HepG2 (cell line): Measurements from ENCODE around the gene AP2A2. TPM values are rescaled to one million over a fixed set of nuclear protein-coding genes. Genes with fewer than 3 reads are reported as not detected.

Experiments
- AGO1 ChIP-seq: fragments of 200-400 bp; formaldehyde crosslinking; IDR thresholded peaks from 2 replicates; pipeline ENCODE4 v1.6.1; 2017; ENCODE audit warnings: mild to moderate bottlenecking, low read depth, low read length, moderate library complexity; ENCODE audit not compliant: poor library complexity, severe bottlenecking
- ELF3 ChIP-seq: IDR thresholded peaks from 2 replicates; pipeline ENCODE4 v1.6.1; 2016; ENCODE audit warnings: missing genetic modification reagents, missing compliant biosample characterization
- HNRNPLL ChIP-seq: fragments of 200-400 bp; formaldehyde crosslinking; IDR thresholded peaks from 2 replicates; pipeline ENCODE4 v1.6.1; 2017; ENCODE audit warnings: mild to moderate bottlenecking, low read depth, low read length; ENCODE audit not compliant: poor library complexity, severe bottlenecking
- ISX ChIP-seq: sonication (generic); formaldehyde crosslinking; conservative IDR thresholded peaks from 2 replicates; pipeline ENCODE4 v1.5.0; 2020; ENCODE audit warnings: missing genetic modification reagents
- MXD1 ChIP-seq: sonication (generic); formaldehyde crosslinking; IDR thresholded peaks from 2 replicates; pipeline ENCODE4 v1.4.0; 2020; ENCODE audit warnings: mild to moderate bottlenecking, missing genetic modification reagents
- PRDM4 ChIP-seq: sonication (generic); formaldehyde crosslinking; IDR thresholded peaks from 2 replicates; pipeline ENCODE4 v1.9.0; 2021; ENCODE audit warnings: missing genetic modification reagents, borderline replicate concordance
- PTBP1 ChIP-seq: fragments of 200-400 bp; formaldehyde crosslinking; IDR thresholded peaks from 2 replicates; pipeline ENCODE4 v1.6.1; 2018; ENCODE audit warnings: low read length, low read depth; ENCODE audit not compliant: poor library complexity, severe bottlenecking
- RFXAP ChIP-seq: sonication (generic); formaldehyde crosslinking; IDR thresholded peaks from 2 replicates; pipeline ENCODE4 v1.4.0; 2020; ENCODE audit warnings: missing genetic modification reagents, borderline replicate concordance
- SRF ChIP-seq: IDR thresholded peaks from 2 replicates; pipeline ENCODE4 v1.6.1; 2011; ENCODE audit warnings: mild to moderate bottlenecking, low read depth, low read length, moderate library complexity
- SRSF4 ChIP-seq: fragments of 200-400 bp; formaldehyde crosslinking; IDR thresholded peaks from one replicate; pipeline ENCODE4 v1.6.1; 2018; ENCODE audit warnings: mild to moderate bottlenecking, low read depth, low read length, moderate library complexity; ENCODE audit not compliant: poor library complexity, severe bottlenecking
- ZBTB39 ChIP-seq: sonication (generic); formaldehyde crosslinking; IDR thresholded peaks from 2 replicates; pipeline ENCODE4 v1.5.0; 2020; ENCODE audit warnings: missing genetic modification reagents
- ZFP37 ChIP-seq: sonication (generic); formaldehyde crosslinking; IDR thresholded peaks from 2 replicates; pipeline ENCODE4 v1.4.0; 2020; ENCODE audit warnings: missing genetic modification reagents, borderline replicate concordance
- ZNF253 ChIP-seq: sonication (generic); formaldehyde crosslinking; IDR thresholded peaks from 2 replicates; pipeline ENCODE4 v1.8.0; 2022; ENCODE audit warnings: mild to moderate bottlenecking, missing genetic modification reagents, borderline replicate concordance
- ZNF256 ChIP-seq: sonication (generic); formaldehyde crosslinking; conservative IDR thresholded peaks from 2 replicates; pipeline ENCODE4 v1.4.0; 2020; ENCODE audit warnings: missing genetic modification reagents
- ZNF275 ChIP-seq: sonication (generic); formaldehyde crosslinking; IDR thresholded peaks from 2 replicates; pipeline ENCODE4 v1.8.0; 2022; ENCODE audit warnings: missing genetic modification reagents, mild to moderate bottlenecking, inconsistent platforms, borderline replicate concordance
- ZNF777 ChIP-seq: sonication (generic); formaldehyde crosslinking; IDR thresholded peaks from 2 replicates; pipeline ENCODE4 v1.4.0; 2020; ENCODE audit warnings: missing genetic modification reagents
- ZNF800 ChIP-seq: sonication (generic); formaldehyde crosslinking; IDR thresholded peaks from 2 replicates; pipeline ENCODE4 v1.4.0; 2020; ENCODE audit warnings: missing genetic modification reagents
- ZSCAN30 ChIP-seq: sonication (generic); formaldehyde crosslinking; IDR thresholded peaks from 2 replicates; pipeline ENCODE4 v1.5.0; 2020; ENCODE audit warnings: mild to moderate bottlenecking, missing genetic modification reagents
- polyA plus RNA-seq, 8 experiments: library from polyadenylated mRNA; depleted of rRNA in 3 of 8; stranded (reverse) in 7 of 8; unstranded in 1 of 8; fragments of >200 nt; fragmentation: Illumina TruSeq in 4 of 8; extraction: Trizol in 4 of 8; gene quantifications; 2 replicates each; pipeline versions ENCODE4 v1.2.1 to v1.2.3, GENCODE V29; 2011 to 2016; ENCODE audit warnings: low read depth in 4 of 8, missing spikeins in 1 of 8, mixed read lengths in 1 of 8; ENCODE audit not compliant: insufficient read depth in 1 of 8
- total RNA-seq, 5 experiments: library from RNA; depleted of rRNA; stranded (reverse); fragments of >200 nt; fragmentation: Illumina TruSeq; extraction: Trizol; gene quantifications; 2 replicates each; pipeline ENCODE4 v1.2.3, GENCODE V29; 2016; ENCODE audit warnings: low read depth in 1 of 5

AP2A2 gene
- total and polyA plus RNA-seq, 2 of the 13 experiments (the other 11 are each of a cell fraction or from before 2014, with no cell fraction given), result 25.7 to 75.7 TPM

GRCh38 chr11:952406-953385, 27.0 kb downstream of the AP2A2 start (continued):
- TF ChIP-seq ZNF253 (CRISPR knock-in tag) (no peak), PRDM4 (CRISPR knock-in tag) (no peak), RFXAP (CRISPR knock-in tag) (peak; percentile 78), ZFP37 (CRISPR knock-in tag) (peak; percentile 19; the same call in 1 of the 2 replicates), ZSCAN30 (no peak), ZNF275 (CRISPR knock-in tag) (no peak), SRSF4 (no peak), ZBTB39 (no peak), PTBP1 (no peak), MXD1 (CRISPR knock-in tag) (no peak), HNRNPLL (no peak), SRF (no peak), ISX (CRISPR knock-in tag) (no peak), AGO1 (no peak), ZNF800 (CRISPR knock-in tag) (0 out of 2 replicates have a peak, but pooled peaks have one; percentile 29), ELF3 (CRISPR knock-in tag) (0 out of 2 replicates have a peak, but pooled peaks have one; percentile 49), ZNF256 (CRISPR knock-in tag) (no peak), ZNF777 (CRISPR knock-in tag) (no peak)
